Measurements from ENCODE around the gene PLK3.
"Not testable (repeated sequence)": the region's sequence is repeated elsewhere in the genome, so short reads cannot be mapped to it uniquely, and the experiment has no call there.

The PLK3 gene

GRCh38 chr1:44810101-44810761, 10.1 kb downstream of the PLK3 start:
- peak; percentile 31 for DNase-seq

GRCh38 chr1:44810762-44811105, 10.6 kb downstream of the PLK3 start:
- not testable (repeated sequence) for DNase-seq

- DNase-seq, result no peak
Measured at GRCh38 chr1:44811234-44811633, 11.1 kb downstream of the PLK3 start.

- no peak for DNase-seq
Measured at GRCh38 chr1:44812822-44813543, 12.8 kb downstream of the PLK3 start.

GRCh38 chr1:44815926-44816325, 15.7 kb downstream of the PLK3 start:
- not testable (repeated sequence) for DNase-seq

GRCh38 chr1:44817307-44817706, 17.1 kb downstream of the PLK3 start:
- DNase-seq, result no peak

GRCh38 chr1:44817771-44818495, 17.8 kb downstream of the PLK3 start:
- DNase-seq, result no peak

- DNase-seq, result no peak
Measured at GRCh38 chr1:44819196-44819607, 19.0 kb downstream of the PLK3 start.

- DNase-seq, result peak; percentile 75
Measured at GRCh38 chr1:44819608-44820327, 19.6 kb downstream of the PLK3 start.

GRCh38 chr1:44820328-44821239, 20.4 kb downstream of the PLK3 start:
- no peak for DNase-seq

GRCh38 chr1:44821240-44821715, 21.1 kb downstream of the PLK3 start:
- DNase-seq, result no peak

GRCh38 chr1:44822131-44822701, 22.0 kb downstream of the PLK3 start:
- no peak for DNase-seq

GRCh38 chr1:44822981-44823451, 22.8 kb downstream of the PLK3 start:
- no peak for DNase-seq

GRCh38 chr1:44824392-44824791, 24.2 kb downstream of the PLK3 start:
- DNase-seq, result not testable (repeated sequence)

- DNase-seq, result no peak
Measured at GRCh38 chr1:44826375-44827196, 26.4 kb downstream of the PLK3 start.

- no peak for DNase-seq
Measured at GRCh38 chr1:44827197-44828002, 27.2 kb downstream of the PLK3 start.

GRCh38 chr1:44828003-44828651, 27.9 kb downstream of the PLK3 start:
- DNase-seq, result no peak

- DNase-seq, result no peak
Measured at GRCh38 chr1:44828841-44829440, 28.8 kb downstream of the PLK3 start.
